ENCODE results near the gene HCFC1.
A peak's percentile ranks its signal among the peaks of the same experiment; 100 is the strongest.

Gene HCFC1

DNA sequence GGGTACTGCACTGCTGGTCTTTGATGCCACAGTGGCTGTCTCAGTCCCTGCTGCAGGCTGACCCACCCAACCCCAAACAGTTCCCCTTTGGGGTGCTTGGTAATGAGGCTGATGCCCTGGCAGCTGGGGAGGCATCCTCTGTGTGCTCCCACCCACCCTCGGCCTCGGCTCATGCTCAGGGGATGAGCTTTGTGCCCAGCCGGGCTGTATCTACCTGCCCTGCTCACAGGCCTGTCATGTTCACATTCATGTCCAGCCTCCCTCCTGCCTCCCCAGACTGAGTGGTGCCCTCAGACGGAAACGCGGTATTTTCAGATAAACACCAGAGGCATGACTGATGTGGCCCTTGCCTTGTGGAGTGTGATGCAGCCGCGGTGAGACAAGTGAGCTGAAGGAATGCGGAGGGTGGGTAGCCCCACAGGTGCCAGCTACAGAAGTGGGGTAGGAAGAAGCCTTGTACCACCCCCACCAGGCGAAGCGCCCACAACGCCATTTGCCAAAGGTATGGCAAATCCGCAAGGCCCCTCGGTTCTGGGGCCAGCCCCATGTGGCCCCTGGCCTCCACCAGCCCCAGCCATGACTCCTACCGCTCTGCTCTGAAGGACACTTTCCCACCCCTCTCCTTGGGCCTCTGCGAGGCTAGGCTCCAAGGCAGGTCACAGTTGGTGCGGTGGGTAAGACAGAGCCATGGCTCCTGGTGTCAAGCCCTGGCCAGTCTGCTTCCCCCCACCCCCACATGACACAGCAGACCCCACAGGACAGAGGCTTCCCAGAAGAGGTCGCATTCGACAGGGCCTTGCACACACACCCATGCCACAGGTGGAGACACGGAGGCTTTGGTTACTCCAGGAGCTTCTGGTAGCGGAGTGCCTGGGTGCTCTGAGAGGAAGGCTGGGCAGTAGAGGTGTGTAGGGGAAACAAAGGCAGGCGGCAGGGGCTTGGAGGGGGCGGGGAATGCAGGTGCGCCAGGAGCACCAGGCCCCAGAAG lies 25.4 kb downstream of the HCFC1 start:
- CTCF ChIA-PET, result interaction anchor here (0.8 to 18.9 kb wide), 11 partner anchors 8 to 181 kb away, joined by 3 to 482 read pairs (median 4); partner anchors contain the start of genes ARHGAP4 and NAA10
- Histone ChIP-seq H3K4me1 (ENCODE audit: control extremely low read depth in 1 of 4, control insufficient read depth in 4 of 4, insufficient read depth in 4 of 4, low read length in 3 of 4) (peaks cover 0 to 68% (median 65%) of the 10 kb centered on the region in 4 experiments), H3K27ac (ENCODE audit: insufficient read depth in 1 of 2, low read depth in 1 of 2, low read length in 2 of 2, poor library complexity in 1 of 2, severe bottlenecking in 2 of 2) (no peak overlapping the region), H3K9me3 (ENCODE audit: control extremely low read depth in 1 of 5, control insufficient read depth in 4 of 5, insufficient read depth in 2 of 5, low read depth in 1 of 5, low read length in 4 of 5) (no peaks in the 10 kb centered on the region), H3K27me3 (replicated peaks in 2 of 5; ENCODE audit: control insufficient read depth in 4 of 5, insufficient read depth in 5 of 5, low read length in 4 of 5) (peaks cover 0 to 12% (median 0%) of the 10 kb centered on the region in 5 experiments), H3K36me3 (ENCODE audit: control insufficient read depth in 4 of 4, insufficient read depth in 4 of 4, low read length in 3 of 4) (peaks cover 0 to 34% (median 15%) of the 10 kb centered on the region in 4 experiments), H3K4me3 (ENCODE audit: control insufficient read depth in 1 of 7, extremely low read depth in 1 of 7, insufficient read depth in 4 of 7, low read depth in 2 of 7, low read length in 6 of 7) (no peak overlapping the region)
- WGBS (ENCODE audit: insufficient coverage), result 94% methylated on average over 17 of the region's 24 CpGs
- peak in 2 of 3 donors; percentile 43 to 63 for DNase-seq
- POLR2A ChIA-PET, result interaction anchor here (0.6 to 2.1 kb wide), 4 partner anchors 11 to 152 kb away, joined by 3 to 7 read pairs (median 4); partner anchors contain the start of genes NAA10 and SSR4

DNA sequence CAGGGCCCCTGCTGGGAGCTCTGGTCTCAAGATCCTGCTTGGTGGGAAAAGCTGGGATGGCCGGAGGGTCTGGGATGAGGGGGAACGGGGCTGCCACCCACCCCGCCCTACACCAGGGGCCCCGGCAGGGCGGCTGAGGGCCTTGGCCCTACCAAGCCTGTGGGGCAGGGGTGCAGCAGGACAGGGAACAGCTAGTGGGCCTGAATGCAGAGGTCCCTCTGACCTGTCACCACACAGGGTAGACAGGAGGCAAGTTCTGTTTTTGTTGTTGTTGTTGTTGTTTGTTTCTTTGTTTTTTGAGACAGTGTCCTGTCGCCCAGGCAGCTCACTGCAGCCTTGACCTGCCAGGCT lies 26.8 kb downstream of the HCFC1 start:
- H3K27ac ChIP-seq (ENCODE audit: insufficient read depth in 1 of 2, low read depth in 1 of 2, low read length in 2 of 2, poor library complexity in 1 of 2, severe bottlenecking in 2 of 2), result peak overlapping the region in 1 of 2 experiments; percentile 49
- ChIA-PET POLR2A (interaction anchor here (1.2 kb wide), 1 partner anchor 21 kb away, joined by 4 read pairs; no protein-coding TSS in a partner anchor), CTCF (interaction anchor here (1.2 to 18.9 kb wide), 3 partner anchors 9 to 22 kb away, joined by 4 to 482 read pairs (median 4); partner anchors contain the start of genes ARHGAP4 and NAA10)
- 34% methylated on average over 5 of the region's 6 CpGs for WGBS (ENCODE audit: insufficient coverage)
- H3K27me3 ChIP-seq (replicated peaks in 2 of 5; ENCODE audit: control insufficient read depth in 4 of 5, insufficient read depth in 5 of 5, low read length in 4 of 5), result peaks cover 0 to 17% (median 0%) of the 10 kb centered on the region in 5 experiments
- no peaks in the 10 kb centered on the region for H3K9me3 ChIP-seq (ENCODE audit: control extremely low read depth in 1 of 5, control insufficient read depth in 4 of 5, insufficient read depth in 2 of 5, low read depth in 1 of 5, low read length in 4 of 5)
- peaks cover 0 to 70% (median 65%) of the 10 kb centered on the region in 4 experiments for H3K4me1 ChIP-seq (ENCODE audit: control extremely low read depth in 1 of 4, control insufficient read depth in 4 of 4, insufficient read depth in 4 of 4, low read length in 3 of 4)
- H3K4me3 ChIP-seq (ENCODE audit: control insufficient read depth in 1 of 7, extremely low read depth in 1 of 7, insufficient read depth in 4 of 7, low read depth in 2 of 7, low read length in 6 of 7), result peak overlapping the region in 5 of 7 experiments; percentile 29 to 75 (median 61)
- peaks cover 0 to 19% (median 6%) of the 10 kb centered on the region in 4 experiments for H3K36me3 ChIP-seq (ENCODE audit: control insufficient read depth in 4 of 4, insufficient read depth in 4 of 4, low read length in 3 of 4)
- no peak for DNase-seq

DNA sequence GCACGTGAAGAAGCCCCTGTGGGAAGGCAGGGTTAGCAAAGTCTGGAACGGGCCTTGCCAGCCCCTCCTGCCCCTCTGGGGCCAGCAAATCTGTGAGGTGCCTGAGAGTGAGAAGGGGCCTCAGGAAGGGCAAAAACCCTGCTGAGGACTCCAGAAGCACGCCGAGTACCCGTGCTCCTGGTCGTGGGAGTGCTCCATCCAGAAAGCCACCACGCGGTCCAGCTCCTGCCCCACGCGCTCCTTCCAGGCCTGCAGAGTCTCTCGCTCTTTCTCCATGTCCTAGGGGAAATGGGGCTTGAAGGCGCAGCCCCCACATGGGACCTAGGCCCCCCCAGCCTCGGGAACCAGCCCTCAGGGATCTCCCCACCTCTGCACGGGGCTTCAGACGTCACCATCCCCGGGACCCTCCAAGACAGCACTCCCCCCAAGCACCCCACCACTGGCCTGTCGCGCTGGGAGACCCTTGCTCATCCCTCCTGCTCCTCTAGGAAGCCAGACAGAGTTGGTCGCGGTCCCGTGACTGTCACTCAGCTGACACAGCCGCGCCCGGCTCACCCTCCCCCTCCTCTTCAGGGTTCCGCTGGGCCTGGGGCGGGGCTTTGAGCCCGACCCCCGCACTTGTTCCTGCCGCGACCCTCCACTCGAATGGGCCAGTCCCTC lies 27.3 kb downstream of the HCFC1 start, which contains the start of gene RENBP:
TSS of gene RENBP (minus strand) at position 504 of the 660 bp plus-strand sequence. CDS start at position 471, 33 bp downstream.
- Histone ChIP-seq H3K4me3 (ENCODE audit: control insufficient read depth in 1 of 7, extremely low read depth in 1 of 7, insufficient read depth in 4 of 7, low read depth in 2 of 7, low read length in 6 of 7) (peak within 1 kb of the TSS in 6 of 7 experiments; percentile 1 to 75 (median 54)), H3K4me1 (ENCODE audit: control extremely low read depth in 1 of 4, control insufficient read depth in 4 of 4, insufficient read depth in 4 of 4, low read length in 3 of 4) (peaks cover 0 to 70% (median 62%) of the 10 kb centered on the region in 4 experiments), H3K27me3 (replicated peaks in 2 of 5; ENCODE audit: control insufficient read depth in 4 of 5, insufficient read depth in 5 of 5, low read length in 4 of 5) (peaks cover 0 to 22% (median 0%) of the 10 kb centered on the region in 5 experiments), H3K27ac (ENCODE audit: insufficient read depth in 1 of 2, low read depth in 1 of 2, low read length in 2 of 2, poor library complexity in 1 of 2, severe bottlenecking in 2 of 2) (peak within 1 kb of the TSS in 1 of 2 experiments; percentile 49), H3K36me3 (ENCODE audit: control insufficient read depth in 4 of 4, insufficient read depth in 4 of 4, low read length in 3 of 4) (peaks cover 0 to 14% (median 4%) of the 10 kb centered on the region in 4 experiments), H3K9me3 (ENCODE audit: control extremely low read depth in 1 of 5, control insufficient read depth in 4 of 5, insufficient read depth in 2 of 5, low read depth in 1 of 5, low read length in 4 of 5) (no peaks in the 10 kb centered on the region)
- WGBS (ENCODE audit: insufficient coverage), result 36% methylated on average over 13 of the region's 31 CpGs
- DNase-seq, result peak in 2 of 3 donors; percentile 48 to 50
- POLR2A ChIA-PET, result interaction anchor here (1.2 kb wide), 1 partner anchor 21 kb away, joined by 4 read pairs; no protein-coding TSS in a partner anchor
- CTCF ChIA-PET, result interaction anchor here (1.2 to 18.9 kb wide), 3 partner anchors 9 to 22 kb away, joined by 4 to 482 read pairs (median 4); partner anchors contain the start of genes ARHGAP4 and NAA10

DNA sequence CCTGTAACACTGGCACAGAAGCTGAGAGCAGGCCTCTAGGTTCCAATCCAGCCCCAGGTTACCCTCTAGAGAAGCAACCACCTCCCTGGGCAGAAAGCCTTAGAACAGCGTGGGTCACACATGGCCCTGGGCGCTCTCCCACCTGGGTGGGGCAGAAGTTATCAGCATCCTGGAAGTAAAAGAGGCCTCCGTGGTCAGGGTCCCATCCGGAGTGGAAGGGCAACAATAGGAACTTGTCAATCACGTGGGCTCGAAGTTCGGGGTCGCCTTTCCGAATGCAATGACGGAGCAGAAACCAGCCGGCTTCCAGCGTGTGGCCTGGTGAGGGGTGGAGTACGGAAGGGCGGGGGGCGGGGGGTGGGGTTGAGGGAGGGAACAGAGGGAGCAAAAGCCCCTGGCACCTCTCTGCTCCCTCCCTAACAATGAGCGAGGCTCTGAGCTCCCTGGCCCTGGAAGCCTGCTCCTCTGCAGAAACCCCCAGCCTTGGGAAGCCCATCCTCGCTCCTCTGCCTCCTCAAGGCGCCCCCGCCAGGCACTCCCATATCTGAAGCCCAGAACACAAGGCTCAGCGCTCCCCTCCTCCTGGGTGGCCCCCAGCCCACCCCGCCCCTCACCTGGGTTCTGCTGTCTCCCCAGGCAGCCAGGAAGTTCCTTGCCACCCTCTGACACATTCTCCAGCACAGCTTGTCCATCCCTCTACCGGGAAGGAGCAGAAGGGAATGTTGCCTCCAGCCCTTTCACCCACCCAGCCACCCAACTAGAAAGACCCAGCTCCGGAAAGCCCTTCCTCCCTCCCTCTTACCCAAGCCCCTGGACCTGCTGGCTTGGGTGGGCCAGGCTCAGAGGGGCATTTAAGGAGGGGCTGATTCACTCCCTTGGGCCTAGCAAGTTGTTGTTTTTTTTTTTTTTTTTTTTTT lies 30.0 kb downstream of the HCFC1 start:
- H3K27me3 ChIP-seq (replicated peaks in 2 of 5; ENCODE audit: control insufficient read depth in 4 of 5, insufficient read depth in 5 of 5, low read length in 4 of 5), result peaks cover 0 to 27% (median 0%) of the 10 kb centered on the region in 5 experiments
- no peaks in the 10 kb centered on the region for H3K9me3 ChIP-seq (ENCODE audit: control extremely low read depth in 1 of 5, control insufficient read depth in 4 of 5, insufficient read depth in 2 of 5, low read depth in 1 of 5, low read length in 4 of 5)
- ChIA-PET POLR2A (interaction anchor here (3.5 kb wide), 1 partner anchor 14 kb away, joined by 20 read pairs; the partner anchor contains the start of gene ARHGAP4), CTCF (interaction anchor here (18.9 kb wide), 1 partner anchor 16 kb away, joined by 482 read pairs; the partner anchor contains the start of genes ARHGAP4 and NAA10)
- H3K4me3 ChIP-seq (ENCODE audit: control insufficient read depth in 1 of 7, extremely low read depth in 1 of 7, insufficient read depth in 4 of 7, low read depth in 2 of 7, low read length in 6 of 7), result peak overlapping the region in 5 of 7 experiments; percentile 19 to 63 (median 40)
- peak in 2 of 3 donors; percentile 70 to 75 for DNase-seq
- H3K27ac ChIP-seq (ENCODE audit: insufficient read depth in 1 of 2, low read depth in 1 of 2, low read length in 2 of 2, poor library complexity in 1 of 2, severe bottlenecking in 2 of 2), result peak overlapping the region; percentile 25 to 49
- H3K36me3 ChIP-seq (ENCODE audit: control insufficient read depth in 4 of 4, insufficient read depth in 4 of 4, low read length in 3 of 4), result peaks cover 0 to 3% (median 0%) of the 10 kb centered on the region in 4 experiments
- 24% methylated on average over 5 of the region's 23 CpGs for WGBS (ENCODE audit: insufficient coverage)
- peaks cover 0 to 50% (median 38%) of the 10 kb centered on the region in 4 experiments for H3K4me1 ChIP-seq (ENCODE audit: control extremely low read depth in 1 of 4, control insufficient read depth in 4 of 4, insufficient read depth in 4 of 4, low read length in 3 of 4)

DNA sequence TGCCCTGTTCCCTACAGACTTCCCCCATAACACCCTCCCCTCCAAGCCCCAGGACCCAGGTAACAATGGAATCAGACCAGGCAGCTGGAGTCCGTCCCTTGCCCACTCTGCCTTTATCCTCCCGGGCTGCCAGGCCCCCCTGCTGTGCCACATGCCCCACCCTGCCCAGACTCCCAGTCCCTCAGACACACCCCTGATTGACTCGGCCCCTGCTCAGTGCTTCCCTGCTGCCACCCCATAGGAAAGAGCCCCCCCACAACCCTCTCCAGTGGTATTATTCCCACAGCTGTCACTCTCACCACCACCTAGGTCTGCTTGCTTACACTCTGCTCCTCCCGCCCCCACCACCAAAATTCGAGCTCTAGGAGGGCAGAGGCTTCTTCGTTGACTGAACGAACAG lies 32.0 kb downstream of the HCFC1 start:
- 62% methylated on average over 7 of the region's 7 CpGs for WGBS (ENCODE audit: insufficient coverage)
- Histone ChIP-seq H3K9me3 (ENCODE audit: control extremely low read depth in 1 of 5, control insufficient read depth in 4 of 5, insufficient read depth in 2 of 5, low read depth in 1 of 5, low read length in 4 of 5) (no peaks in the 10 kb centered on the region), H3K27me3 (replicated peaks in 2 of 5; ENCODE audit: control insufficient read depth in 4 of 5, insufficient read depth in 5 of 5, low read length in 4 of 5) (peaks cover 0 to 29% (median 0%) of the 10 kb centered on the region in 5 experiments), H3K36me3 (ENCODE audit: control insufficient read depth in 4 of 4, insufficient read depth in 4 of 4, low read length in 3 of 4) (peaks cover 0 to 3% (median 0%) of the 10 kb centered on the region in 4 experiments), H3K27ac (ENCODE audit: insufficient read depth in 1 of 2, low read depth in 1 of 2, low read length in 2 of 2, poor library complexity in 1 of 2, severe bottlenecking in 2 of 2) (no peak overlapping the region), H3K4me3 (ENCODE audit: control insufficient read depth in 1 of 7, extremely low read depth in 1 of 7, insufficient read depth in 4 of 7, low read depth in 2 of 7, low read length in 6 of 7) (peak overlapping the region in 1 of 7 experiments; percentile 1), H3K4me1 (ENCODE audit: control extremely low read depth in 1 of 4, control insufficient read depth in 4 of 4, insufficient read depth in 4 of 4, low read length in 3 of 4) (peaks cover 0 to 48% (median 29%) of the 10 kb centered on the region in 4 experiments)
- POLR2A ChIA-PET, result interaction anchor here (3.5 kb wide), 1 partner anchor 12 kb away, joined by 20 read pairs; the partner anchor contains the start of gene ARHGAP4
- no peak for DNase-seq
- CTCF ChIA-PET, result interaction anchor here (1.0 to 18.9 kb wide), 3 partner anchors 9 to 14 kb away, joined by 5 to 482 read pairs (median 6); partner anchors contain the start of genes ARHGAP4 and NAA10

Data from common myeloid progenitor, CD34-positive (primary cell).